K562 (cell line): ENCODE measurements around the gene EEF1A1. TPM values are rescaled to one million over a fixed set of nuclear protein-coding genes. Genes with fewer than 3 reads are reported as not detected.
A peak's percentile ranks its signal among the peaks of the same experiment; 100 is the strongest.

Experiments
- ATAC-seq: fragments of 200-7000 bp; cut with Tn5 transposase; 3 replicates; pipeline ENCODE4 v1.9.1; 2020; ENCODE audit warnings: moderate library complexity
- BruUV-seq: library from RNA; stranded (reverse); fragments of 400-500 nt; replicated peaks from 2 replicates; lab custom pipeline; 2021; lab: Mats Ljungman, UMichigan
- CTCF ChIA-PET: fragments of 300-600 bp; formaldehyde crosslinking; extraction: SDS; loops from one replicate; lab custom pipeline; 2021; ENCODE audit warnings: low intra/inter-chr PET ratio; lab: Yijun Ruan, JAX
- POLR2A ChIA-PET: fragments of 300-600, 350-650 bp; sonication (Branson Sonifier 250); formaldehyde crosslinking; extraction: SDS; loops from one replicate; lab custom pipeline; 2021; ENCODE audit warnings: antibody characterized with exemption, inconsistent platforms; lab: Yijun Ruan, JAX
- DNase-seq, 4 experiments: peaks; one replicate each; pipeline versions ENCODE4 v3.0.0 to v3.0.0-alpha.2; 2011 to 2018; ENCODE audit warnings: low spot score in 3 of 4, mixed read lengths in 3 of 4; ENCODE audit errors: extremely low read depth in 1 of 4
- FAIRE-seq: peaks from 2 replicates; lab custom pipeline; 2011; peaks lifted over from hg19 to GRCh38; lab: Jason Lieb, UNC
- H2AFZ ChIP-seq: 2 replicates; pipeline ENCODE4 v1.6.0; 2011; ENCODE audit warnings: low read depth, low read length, control low read depth, inconsistent platforms
- H3K27ac ChIP-seq: fragments of 200-600 bp; 3 replicates; pipeline ENCODE4 v1.8.0; 2011; ENCODE audit warnings: low read depth, mild to moderate bottlenecking, control low read depth, inconsistent platforms, low read length, moderate library complexity, mixed read lengths; ENCODE audit errors: extremely low read depth
- H3K27me3 ChIP-seq, 2 experiments: fragments of 300-600 bp in 1 of 2; 2 replicates in 1 of 2; 3 replicates in 1 of 2; pipeline versions ENCODE4 v1.6.0 to v1.8.0; 2011; ENCODE audit warnings: inconsistent platforms in 2 of 2, low read length in 2 of 2, mild to moderate bottlenecking in 1 of 2, mixed read lengths in 1 of 2, moderate library complexity in 1 of 2; ENCODE audit not compliant: control insufficient read depth in 2 of 2, insufficient read depth in 2 of 2
- H3K36me3 ChIP-seq: fragments of 300-600 bp; 3 replicates; pipeline ENCODE4 v1.8.0; 2011; ENCODE audit warnings: mild to moderate bottlenecking, low read length, inconsistent platforms; ENCODE audit not compliant: control insufficient read depth, insufficient read depth
- H3K4me1 ChIP-seq, 2 experiments: fragments of 200-600 bp in 1 of 2; replicated peaks in 1 of 2; 2 replicates in 1 of 2; 3 replicates in 1 of 2; pipeline versions ENCODE4 v1.5.1 to v1.8.0; 2011; ENCODE audit warnings: inconsistent platforms in 2 of 2, low read length in 2 of 2, mild to moderate bottlenecking in 1 of 2, mixed read lengths in 1 of 2, moderate library complexity in 1 of 2; ENCODE audit not compliant: control insufficient read depth in 2 of 2, insufficient read depth in 2 of 2
- H3K4me2 ChIP-seq: 2 replicates; pipeline ENCODE4 v1.6.1; 2011; ENCODE audit warnings: low read length, control low read depth, inconsistent platforms, mixed read lengths; ENCODE audit not compliant: insufficient read depth
- H3K4me3 ChIP-seq: fragments of 200-600 bp; sonication (generic), shearing (Covaris generic); 2 replicates; pipeline ENCODE4 v1.5.1; 2016; ENCODE audit warnings: control low read depth, inconsistent platforms
- H3K79me2 ChIP-seq: fragments of 200-600 bp; 3 replicates; pipeline ENCODE4 v1.8.0; 2011; ENCODE audit warnings: low read length, inconsistent platforms; ENCODE audit not compliant: control insufficient read depth, insufficient read depth
- H3K9ac ChIP-seq, 2 experiments: 2 replicates each; pipeline versions ENCODE4 v1.6.0 to v1.6.1; 2011; ENCODE audit warnings: low read depth in 2 of 2, low read length in 2 of 2, control low read depth in 1 of 2, inconsistent platforms in 1 of 2, mild to moderate bottlenecking in 1 of 2, mixed read lengths in 1 of 2; ENCODE audit not compliant: insufficient read depth in 1 of 2
- H3K9me1 ChIP-seq: one replicate; pipeline ENCODE4 v1.6.0; 2011; ENCODE audit warnings: inconsistent platforms, mild to moderate bottlenecking, low read length, moderate library complexity; ENCODE audit not compliant: control insufficient read depth, insufficient read depth
- H3K9me3 ChIP-seq: replicated peaks from 2 replicates; pipeline ENCODE4 v1.5.1; 2011; ENCODE audit warnings: low read depth, low read length, inconsistent platforms; ENCODE audit not compliant: control insufficient read depth, insufficient read depth
- H4K20me1 ChIP-seq: replicated peaks from 2 replicates; pipeline ENCODE4 v1.6.1; 2011; ENCODE audit warnings: low read length, inconsistent platforms, mixed read lengths; ENCODE audit not compliant: control insufficient read depth, insufficient read depth
- FOXJ2 ChIP-seq: fragments of 200-800 bp; sonication (Bioruptor generic); IDR thresholded peaks from 2 replicates; pipeline ENCODE4 v1.6.1; 2016; ENCODE audit warnings: missing genetic modification characterization, missing compliant biosample characterization
- KLF1 ChIP-seq: fragments of 450-650 bp; IDR thresholded peaks from 2 replicates; pipeline ENCODE4 v1.6.1; 2016; ENCODE audit warnings: missing genetic modification characterization, missing compliant biosample characterization
- MLX ChIP-seq, 2 experiments: fragments of 450-650 bp in 1 of 2; sonication (generic) in 1 of 2; formaldehyde crosslinking; conservative IDR thresholded peaks; 2 replicates each; pipeline versions ENCODE4 v1.4.0 to v1.8.1; 2020 to 2022; ENCODE audit warnings: mild to moderate bottlenecking in 1 of 2, missing genetic modification reagents in 1 of 2
- POLR2H ChIP-seq: IDR thresholded peaks from 2 replicates; pipeline ENCODE4 v1.6.1; 2016; ENCODE audit warnings: missing genetic modification characterization, low read depth, mild to moderate bottlenecking, control low read depth, missing compliant biosample characterization, moderate library complexity
- RBM15 ChIP-seq: fragments of 200-400 bp; formaldehyde crosslinking; IDR thresholded peaks from 2 replicates; pipeline ENCODE4 v1.6.1; 2018; ENCODE audit warnings: mild to moderate bottlenecking, low read length, moderate library complexity; ENCODE audit not compliant: insufficient read depth
- SREBF2 ChIP-seq: sonication (generic); formaldehyde crosslinking; IDR thresholded peaks from 2 replicates; pipeline ENCODE4 v1.4.0; 2020; ENCODE audit warnings: mild to moderate bottlenecking, missing genetic modification reagents
- SUPT5H ChIP-seq: fragments of 450-650 bp; IDR thresholded peaks from 2 replicates; pipeline ENCODE4 v1.6.1; 2016
- TAF15 ChIP-seq: fragments of 200-400 bp; formaldehyde crosslinking; IDR thresholded peaks from 2 replicates; pipeline ENCODE4 v1.6.1; 2017; ENCODE audit warnings: mild to moderate bottlenecking, low read depth, low read length, moderate library complexity
- ZNF280A ChIP-seq: fragments of 450-650 bp; IDR thresholded peaks from 2 replicates; pipeline ENCODE4 v1.6.1; 2018; ENCODE audit warnings: mild to moderate bottlenecking, low read depth; ENCODE audit not compliant: partially characterized antibody
- ZNF354B ChIP-seq: fragments of 250-450 bp; sonication (Bioruptor Pico); IDR thresholded peaks from 2 replicates; pipeline ENCODE4 v1.4.0; 2020
- ZNF511 ChIP-seq: sonication (generic); formaldehyde crosslinking; IDR thresholded peaks from 2 replicates; pipeline ENCODE4 v1.8.0; 2022; ENCODE audit warnings: mild to moderate bottlenecking, missing genetic modification reagents
- ZNF589 ChIP-seq: fragments of 200-800 bp; sonication (Bioruptor generic); IDR thresholded peaks from 2 replicates; pipeline ENCODE4 v1.6.1; 2016; ENCODE audit warnings: low read depth, missing genetic modification characterization, missing compliant biosample characterization
- WGBS: fragments of 100-300 bp; shearing (Covaris generic); methylation state at CpG from one replicate; pipeline ENCODE4 v1.1.6; 2016; ENCODE audit warnings: low coverage, mixed read lengths; ENCODE audit not compliant: insufficient coverage; ENCODE audit errors: missing lambda C conversion rate; 5-methylcytosine and 5-hydroxymethylcytosine counted together
- in situ Hi-C: fragments of 300-500 bp; cut with MboI; formaldehyde crosslinking; loops from 4 replicates; pipeline ENCODE4 v1.15.0; 2018; ENCODE audit warnings: inconsistent platforms, mixed read lengths
- intact Hi-C: fragments of 100-400 bp; cut with micrococcal nuclease; formaldehyde crosslinking; loops from 2 replicates; pipeline ENCODE4 v1.14.2; 2022
- polyA plus RNA-seq, 8 experiments: library from polyadenylated mRNA; depleted of rRNA in 4 of 8; stranded (reverse) in 5 of 8; unstranded in 3 of 8; fragments of >200 nt; fragmentation: Nextera tagmentation in 2 of 8; fragmentation: Illumina TruSeq in 1 of 8; extraction: Ambion mirVana in 2 of 8; extraction: Trizol in 1 of 8; gene quantifications; 2 replicates each; pipeline versions ENCODE4 v1.2.1 to v1.2.3, GENCODE V29; 2011 to 2014; ENCODE audit warnings: inconsistent platforms in 1 of 8, missing spikeins in 1 of 8
- total RNA-seq, 7 experiments: library from RNA; depleted of rRNA in 6 of 7; stranded (reverse); fragments of >200 nt in 6 of 7; fragmentation: Illumina TruSeq in 2 of 7; extraction: Trizol in 2 of 7; gene quantifications; 2 replicates each; pipeline versions ENCODE4 v1.2.1 to v1.2.3, GENCODE V29; 2011 to 2021; ENCODE audit warnings: low replicate concordance in 1 of 7
- TF ChIP-seq, protein P1 (sequence below), 2 experiments: fragments of 450-650 bp in 1 of 2; sonication (generic) in 1 of 2; formaldehyde crosslinking in 1 of 2; IDR thresholded peaks in 1 of 2; conservative IDR thresholded peaks in 1 of 2; 2 replicates each; pipeline versions ENCODE4 v1.6.1 to v1.8.1; 2016 to 2023; ENCODE audit warnings: mild to moderate bottlenecking in 2 of 2, moderate library complexity in 2 of 2, inconsistent platforms in 1 of 2, missing genetic modification reagents in 1 of 2
- TF ChIP-seq, protein P2 (sequence below), 2 experiments: IDR thresholded peaks; 2 replicates each; pipeline ENCODE4 v1.6.1; 2012; ENCODE audit warnings: improper control_type of control experiment in 2 of 2, low read depth in 2 of 2, low read length in 2 of 2, borderline replicate concordance in 1 of 2

EEF1A1 gene
- total and polyA plus RNA-seq, 9 of the 15 experiments (the other 6 are each of a cell fraction or from before 2014, with no cell fraction given) = 6,453 to 17,323 (median 11,082) TPM

GRCh38 chr6:73514746-73515110 is 6.1 kb downstream of the EEF1A1 start (continued):
- TF ChIP-seq ZNF354B (CRISPR knock-in tag) (0 out of 2 replicates have a peak, but pooled peaks have one; percentile 40), TAF15 (no peak), SREBF2 (no peak), MLX (CRISPR knock-in tag; conservative IDR thresholded peaks at IDR 0.05) (no peak), RBM15 (no peak), ZNF280A (no peak)

GRCh38 chr6:73513496-73513854 is 7.4 kb downstream of the EEF1A1 start:
- H3K4me2 ChIP-seq = no peak overlapping the region
- intact Hi-C loops (no loop called here), in situ Hi-C loops (no loop called here)
- peaks cover 33% of the 10 kb centered on the region for H3K36me3 ChIP-seq
- ATAC-seq (no peak; the same call in 2 of the 3 replicates), FAIRE-seq (no peak), DNase-seq (no peak)
- peaks cover 19% of the 10 kb centered on the region for H4K20me1 ChIP-seq
- H3K27me3 ChIP-seq = no peaks in the 10 kb centered on the region
- ChIA-PET POLR2A (interaction anchor here (0.6 to 5.4 kb wide), 31 partner anchors 8 to 163 kb away, joined by 3 to 72 read pairs (median 5); partner anchors contain the start of genes MTO1 and SLC17A5), CTCF (no interaction called here)
- 49% methylated on average over 3 of the region's 3 CpGs for WGBS
- no peak overlapping the region for H3K4me3 ChIP-seq
- H3K79me2 ChIP-seq = peaks cover 21% of the 10 kb centered on the region
- H3K27ac ChIP-seq = peak overlapping the region; percentile 16; the same call in 1 of the 3 replicates
- TF ChIP-seq KLF1 (tag) (no peak), FOXJ2 (tag) (no peak), SUPT5H (no peak), ZNF589 (no peak), POLR2H (tag) (peak; percentile 45), ZNF511 (CRISPR knock-in tag) (no peak)
- TF ChIP-seq, protein P1, sequence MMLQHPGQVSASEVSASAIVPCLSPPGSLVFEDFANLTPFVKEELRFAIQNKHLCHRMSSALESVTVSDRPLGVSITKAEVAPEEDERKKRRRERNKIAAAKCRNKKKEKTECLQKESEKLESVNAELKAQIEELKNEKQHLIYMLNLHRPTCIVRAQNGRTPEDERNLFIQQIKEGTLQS (IDR thresholded peaks at IDR 0.05) = no peak
- TF ChIP-seq, protein P1 (CRISPR knock-in tag; conservative IDR thresholded peaks at IDR 0.05) = 0 out of 2 replicates have a peak, but pooled peaks have one; percentile 20
- TF ChIP-seq, protein P2, sequence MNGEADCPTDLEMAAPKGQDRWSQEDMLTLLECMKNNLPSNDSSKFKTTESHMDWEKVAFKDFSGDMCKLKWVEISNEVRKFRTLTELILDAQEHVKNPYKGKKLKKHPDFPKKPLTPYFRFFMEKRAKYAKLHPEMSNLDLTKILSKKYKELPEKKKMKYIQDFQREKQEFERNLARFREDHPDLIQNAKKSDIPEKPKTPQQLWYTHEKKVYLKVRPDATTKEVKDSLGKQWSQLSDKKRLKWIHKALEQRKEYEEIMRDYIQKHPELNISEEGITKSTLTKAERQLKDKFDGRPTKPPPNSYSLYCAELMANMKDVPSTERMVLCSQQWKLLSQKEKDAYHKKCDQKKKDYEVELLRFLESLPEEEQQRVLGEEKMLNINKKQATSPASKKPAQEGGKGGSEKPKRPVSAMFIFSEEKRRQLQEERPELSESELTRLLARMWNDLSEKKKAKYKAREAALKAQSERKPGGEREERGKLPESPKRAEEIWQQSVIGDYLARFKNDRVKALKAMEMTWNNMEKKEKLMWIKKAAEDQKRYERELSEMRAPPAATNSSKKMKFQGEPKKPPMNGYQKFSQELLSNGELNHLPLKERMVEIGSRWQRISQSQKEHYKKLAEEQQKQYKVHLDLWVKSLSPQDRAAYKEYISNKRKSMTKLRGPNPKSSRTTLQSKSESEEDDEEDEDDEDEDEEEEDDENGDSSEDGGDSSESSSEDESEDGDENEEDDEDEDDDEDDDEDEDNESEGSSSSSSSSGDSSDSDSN (IDR thresholded peaks at IDR 0.05; ENCODE audit: borderline replicate concordance in 1 of 2, low read depth in 2 of 2, low read length in 2 of 2) = no peak
- no peak overlapping the region for H3K9ac ChIP-seq
- no peaks in the 10 kb centered on the region for H3K9me1 ChIP-seq
- no peaks in the 10 kb centered on the region for H3K9me3 ChIP-seq
- H2AFZ ChIP-seq = no peak overlapping the region
- no TSS peak for BruUV-seq
- H3K4me1 ChIP-seq = peaks cover 0 to 8% of the 10 kb centered on the region in 2 experiments; a peak in 2 of 5 replicates
